CD4-positive, alpha-beta memory T cell (primary cell): ENCODE measurements around the gene ELANE. TPM values are rescaled to one million over a fixed set of nuclear protein-coding genes. Genes with fewer than 3 reads are reported as not detected.

Experiments used
- CTCF ChIA-PET: fragments of 350-600 bp; sonication (Branson Sonifier 250); formaldehyde crosslinking; loops from one replicate; lab custom pipeline; 2021; ENCODE audit warnings: inconsistent platforms; ENCODE audit not compliant: partially characterized antibody; lab: Charles Lee
- POLR2A ChIA-PET: fragments of 350-600 bp; sonication (Branson Sonifier 250); formaldehyde crosslinking; loops from one replicate; lab custom pipeline; 2021; ENCODE audit not compliant: partially characterized antibody; lab: Charles Lee
- DNase-seq, 5 donors: peaks; one replicate each; pipeline versions ENCODE4 v3.0.0 to v3.0.0-alpha.2; 2020 to 2022; ENCODE audit warnings: mixed read lengths in 1 of 5
- H3K27ac ChIP-seq: one replicate; pipeline ENCODE4 v1.7.0; 2013; ENCODE audit warnings: low read depth, low read length
- H3K27me3 ChIP-seq: 2 replicates; pipeline ENCODE4 v1.7.0; 2013; ENCODE audit warnings: mild to moderate bottlenecking, low read length, moderate library complexity; ENCODE audit not compliant: insufficient read depth
- H3K36me3 ChIP-seq: 2 replicates; pipeline ENCODE4 v1.7.0; 2013; ENCODE audit warnings: mild to moderate bottlenecking, low read length, moderate library complexity; ENCODE audit not compliant: insufficient read depth
- H3K4me1 ChIP-seq: 2 replicates; pipeline ENCODE4 v1.7.0; 2013; ENCODE audit warnings: mild to moderate bottlenecking, low read length, moderate library complexity; ENCODE audit not compliant: insufficient read depth
- H3K4me3 ChIP-seq, 2 donors: one replicate each; pipeline ENCODE4 v1.7.0; 2013; ENCODE audit warnings: low read length in 2 of 2, mild to moderate bottlenecking in 1 of 2
- H3K9me3 ChIP-seq, 2 donors: one replicate each; pipeline ENCODE4 v1.7.0; 2013; ENCODE audit warnings: low read length in 2 of 2, control low read depth in 1 of 2; ENCODE audit not compliant: control insufficient read depth in 1 of 2
- H3K27ac Mint-ChIP-seq, 7 donors: one replicate each; pipeline ENCODE4 v1.8.0; 2020 to 2021; ENCODE audit warnings: mixed read lengths in 7 of 7, mild to moderate bottlenecking in 6 of 7, inconsistent platforms in 3 of 7, moderate library complexity in 3 of 7
- H3K27me3 Mint-ChIP-seq, 2 donors: one replicate each; pipeline ENCODE4 v1.8.0; 2020 to 2021; ENCODE audit warnings: mixed read lengths in 2 of 2
- H3K36me3 Mint-ChIP-seq, 2 donors: one replicate each; pipeline ENCODE4 v1.8.0; 2020 to 2021; ENCODE audit warnings: mixed read lengths in 2 of 2, inconsistent platforms in 1 of 2, mild to moderate bottlenecking in 1 of 2
- H3K4me1 Mint-ChIP-seq, 4 donors: one replicate each; pipeline ENCODE4 v1.8.0; 2020 to 2021; ENCODE audit warnings: mixed read lengths in 4 of 4, mild to moderate bottlenecking in 1 of 4
- H3K4me3 Mint-ChIP-seq, 8 donors: one replicate each; pipeline ENCODE4 v1.8.0; 2020 to 2021; ENCODE audit warnings: mixed read lengths in 8 of 8, mild to moderate bottlenecking in 7 of 8, moderate library complexity in 6 of 8, inconsistent platforms in 3 of 8
- H3K9me3 Mint-ChIP-seq, 8 donors: one replicate each; pipeline ENCODE4 v1.8.0; 2020 to 2021; ENCODE audit warnings: mixed read lengths in 8 of 8, mild to moderate bottlenecking in 5 of 8, inconsistent platforms in 3 of 8, moderate library complexity in 1 of 8
- intact Hi-C: fragments of 100-400 bp; cut with micrococcal nuclease; formaldehyde crosslinking; loops from one replicate; pipeline ENCODE4 v1.15.1; 2023
- polyA plus RNA-seq, 2 donors: library from polyadenylated mRNA; unstranded; fragments of 300-500 nt; fragmentation: Illumina TruSeq; gene quantifications; one replicate each; pipeline ENCODE4 v1.2.3, GENCODE V29; 2021
- total RNA-seq, 2 experiments: library from RNA; stranded (reverse); gene quantifications; one replicate each; pipeline ENCODE4 v1.2.3, GENCODE V29; 2021

ELANE gene
- total and polyA plus RNA-seq, 4 experiments from 2014 or later = not detected

DNA sequence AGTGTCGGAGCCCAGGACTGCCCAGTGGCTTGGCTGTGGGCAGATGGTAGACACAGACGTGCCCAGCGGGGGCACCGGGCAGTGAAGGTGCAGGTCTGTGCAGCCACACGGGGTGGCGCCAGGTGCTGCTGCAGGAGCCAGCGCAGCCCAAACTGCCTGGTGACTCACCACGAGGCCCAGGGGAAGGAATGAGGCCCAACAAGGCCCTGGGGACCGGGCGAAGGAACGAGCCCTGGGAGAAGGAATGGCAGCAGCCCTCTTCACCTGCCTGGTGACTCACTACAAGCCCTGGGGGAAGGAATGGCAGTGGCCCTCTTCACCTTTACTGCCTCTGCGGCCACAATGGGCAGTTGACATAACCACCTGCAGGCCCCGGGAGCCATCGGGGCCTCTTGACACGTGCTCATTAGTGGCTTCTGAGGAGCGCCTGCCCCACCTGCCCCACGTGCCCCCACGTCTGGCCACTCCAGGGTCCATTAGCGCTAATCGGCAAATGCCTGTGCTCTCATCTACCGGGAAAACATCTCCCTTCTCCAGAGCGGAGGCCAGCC is 31.6 kb downstream of the ELANE start:
- H3K27me3 Mint-ChIP-seq = no peaks in the 10 kb centered on the region
- H3K36me3 Mint-ChIP-seq = peaks cover 6 to 19% of the 10 kb centered on the region in 2 donors
- H3K27ac Mint-ChIP-seq = no peak overlapping the region
- Histone ChIP-seq H3K36me3 (peaks cover 38% of the 10 kb centered on the region), H3K4me3 (no peak overlapping the region), H3K9me3 (no peaks in the 10 kb centered on the region), H3K27me3 (no peaks in the 10 kb centered on the region), H3K4me1 (peaks cover 15% of the 10 kb centered on the region), H3K27ac (no peak overlapping the region)
- H3K9me3 Mint-ChIP-seq = no peaks in the 10 kb centered on the region
- H3K4me1 Mint-ChIP-seq = peaks cover 0 to 15% (median 0%) of the 10 kb centered on the region in 4 donors
- ChIA-PET POLR2A (interaction anchor here (1.2 to 1.6 kb wide), 2 partner anchors 11 to 25 kb away, joined by 4 to 6 read pairs; no protein-coding TSS in a partner anchor), CTCF (interaction anchor here (1.0 kb wide), 1 partner anchor 20 kb away, joined by 4 read pairs; no protein-coding TSS in a partner anchor)
- no peak overlapping the region for H3K4me3 Mint-ChIP-seq
- intact Hi-C loops = no loop called here
- no peak for DNase-seq

DNA sequence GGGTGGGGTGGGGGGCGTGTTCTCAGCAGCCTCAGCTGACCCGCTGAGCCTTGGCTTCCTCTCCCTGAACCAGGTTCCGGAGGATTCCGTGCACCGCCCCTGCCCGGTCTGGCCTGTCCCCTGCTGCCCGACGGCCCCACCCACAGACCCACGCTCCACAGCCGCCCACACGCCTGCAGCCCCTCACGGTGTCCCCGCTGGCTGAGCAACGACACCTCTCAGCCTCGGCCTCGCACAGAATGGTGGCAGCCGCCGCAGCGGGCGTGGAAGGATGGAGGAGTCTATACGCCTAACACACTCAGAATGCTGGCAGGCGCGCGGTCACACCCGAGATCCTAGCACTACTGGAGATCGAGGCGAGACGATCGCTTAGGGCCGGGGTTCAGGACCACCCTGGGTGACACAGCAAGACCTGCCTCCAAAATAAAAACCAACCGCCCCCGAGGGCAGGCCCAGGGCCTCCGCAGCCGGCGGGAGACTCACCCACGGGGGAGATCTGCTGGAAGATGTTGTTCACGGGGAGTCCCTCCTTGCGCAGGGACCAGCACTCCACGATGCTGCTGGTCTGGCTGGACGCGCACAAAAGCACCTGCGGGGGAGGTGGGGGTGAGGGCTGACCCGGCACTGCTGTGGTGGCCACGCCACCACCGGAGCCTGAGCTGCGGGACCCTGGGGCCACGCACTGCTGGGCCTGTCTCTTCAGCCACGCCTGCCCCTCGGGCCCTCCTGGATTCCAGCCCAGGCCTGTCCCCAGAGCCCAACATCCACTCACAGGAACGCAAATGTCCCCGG is 32.5 kb downstream of the ELANE start:
- Mint-ChIP-seq H3K9me3 (no peaks in the 10 kb centered on the region), H3K27ac (no peak overlapping the region), H3K27me3 (no peaks in the 10 kb centered on the region), H3K4me3 (no peak overlapping the region), H3K36me3 (peaks cover 0 to 23% of the 10 kb centered on the region in 2 donors), H3K4me1 (peaks cover 0 to 18% (median 0%) of the 10 kb centered on the region in 4 donors)
- Histone ChIP-seq H3K27ac (no peak overlapping the region), H3K9me3 (no peaks in the 10 kb centered on the region), H3K27me3 (no peaks in the 10 kb centered on the region), H3K4me3 (no peak overlapping the region), H3K36me3 (peaks cover 42% of the 10 kb centered on the region), H3K4me1 (peaks cover 20% of the 10 kb centered on the region)
- DNase-seq = no peak
- ChIA-PET CTCF (no interaction called here), POLR2A (no interaction called here)
- intact Hi-C loops = no loop called here

DNA sequence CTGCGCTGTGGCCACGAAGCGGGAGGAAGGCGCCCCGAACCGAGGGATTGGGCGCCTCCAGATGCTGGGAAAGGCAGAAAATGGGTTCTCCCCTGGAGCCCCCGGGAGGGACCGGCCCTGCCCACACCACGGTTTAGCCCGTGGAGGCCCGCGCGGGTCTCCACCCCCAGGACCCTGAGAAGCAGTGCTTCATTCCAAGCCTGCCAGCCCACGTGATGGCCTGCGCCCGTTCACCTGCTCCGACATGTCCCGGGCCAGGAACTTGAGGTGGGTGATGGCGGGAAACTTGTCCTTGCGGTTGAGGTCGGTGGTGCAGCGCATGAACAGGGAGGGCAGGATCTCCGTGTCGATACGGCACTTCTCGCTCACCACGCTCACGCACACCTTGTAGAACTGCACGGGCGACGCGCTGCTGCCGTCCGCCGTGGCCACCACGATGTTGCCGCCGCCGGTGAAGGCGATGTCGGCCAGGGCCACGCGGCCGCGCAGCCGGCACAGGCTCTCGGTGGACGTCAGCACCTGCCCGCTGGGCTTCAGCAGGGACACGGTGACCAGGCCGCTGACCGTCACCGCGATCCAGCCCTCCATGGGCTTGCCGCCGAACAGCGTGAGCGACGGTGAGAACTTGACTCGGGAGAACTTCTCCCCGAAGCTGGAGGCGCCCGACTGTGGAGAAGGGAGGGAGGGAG is 33.6 kb downstream of the ELANE start:
- H3K9me3 Mint-ChIP-seq = no peaks in the 10 kb centered on the region
- Histone ChIP-seq H3K9me3 (no peaks in the 10 kb centered on the region), H3K4me1 (peaks cover 20% of the 10 kb centered on the region), H3K36me3 (peaks cover 42% of the 10 kb centered on the region), H3K27me3 (no peaks in the 10 kb centered on the region), H3K4me3 (no peak overlapping the region), H3K27ac (no peak overlapping the region)
- POLR2A ChIA-PET = no interaction called here
- intact Hi-C loops = no loop called here
- peaks cover 0 to 22% (median 0%) of the 10 kb centered on the region in 4 donors for H3K4me1 Mint-ChIP-seq
- no peak for DNase-seq
- peak overlapping the region in 1 of 7 donors; percentile 55 for H3K27ac Mint-ChIP-seq
- no peak overlapping the region for H3K4me3 Mint-ChIP-seq
- H3K36me3 Mint-ChIP-seq = peaks cover 0 to 25% of the 10 kb centered on the region in 2 donors
- no peaks in the 10 kb centered on the region for H3K27me3 Mint-ChIP-seq
- CTCF ChIA-PET = no interaction called here

DNA sequence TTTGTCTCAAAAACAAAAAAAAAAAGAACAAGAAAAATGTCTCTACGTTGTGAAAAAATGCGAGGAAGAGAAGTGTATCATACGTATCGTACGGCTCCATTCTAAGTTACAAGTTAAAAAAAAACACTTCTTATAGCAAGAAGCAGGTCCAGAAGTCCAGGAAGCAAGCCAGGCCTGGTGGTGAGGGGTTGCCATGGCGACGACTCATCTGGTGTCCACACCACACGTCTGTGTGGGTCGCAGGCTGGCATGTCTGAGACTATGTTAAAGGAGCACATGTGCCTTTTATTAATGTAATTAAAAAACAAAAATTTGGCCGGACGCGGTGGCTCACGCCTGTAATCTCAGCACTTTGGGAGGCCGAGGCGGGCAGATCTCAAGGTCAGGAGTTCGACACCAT is 35.0 kb downstream of the ELANE start:
- intact Hi-C loops = no loop called here
- no peak overlapping the region for H3K27ac ChIP-seq
- no peak for DNase-seq
- POLR2A ChIA-PET = no interaction called here
- H3K36me3 Mint-ChIP-seq = peaks cover 0 to 24% of the 10 kb centered on the region in 2 donors
- H3K4me3 Mint-ChIP-seq = no peak overlapping the region
- CTCF ChIA-PET = no interaction called here
- H3K36me3 ChIP-seq = peaks cover 29% of the 10 kb centered on the region
- H3K9me3 Mint-ChIP-seq = no peaks in the 10 kb centered on the region
- H3K27ac Mint-ChIP-seq = no peak overlapping the region
- no peaks in the 10 kb centered on the region for H3K27me3 Mint-ChIP-seq
- H3K9me3 ChIP-seq = no peaks in the 10 kb centered on the region
- peaks cover 0 to 29% (median 3%) of the 10 kb centered on the region in 4 donors for H3K4me1 Mint-ChIP-seq
- H3K4me3 ChIP-seq = no peak overlapping the region
- no peaks in the 10 kb centered on the region for H3K27me3 ChIP-seq
- H3K4me1 ChIP-seq = peaks cover 22% of the 10 kb centered on the region

DNA sequence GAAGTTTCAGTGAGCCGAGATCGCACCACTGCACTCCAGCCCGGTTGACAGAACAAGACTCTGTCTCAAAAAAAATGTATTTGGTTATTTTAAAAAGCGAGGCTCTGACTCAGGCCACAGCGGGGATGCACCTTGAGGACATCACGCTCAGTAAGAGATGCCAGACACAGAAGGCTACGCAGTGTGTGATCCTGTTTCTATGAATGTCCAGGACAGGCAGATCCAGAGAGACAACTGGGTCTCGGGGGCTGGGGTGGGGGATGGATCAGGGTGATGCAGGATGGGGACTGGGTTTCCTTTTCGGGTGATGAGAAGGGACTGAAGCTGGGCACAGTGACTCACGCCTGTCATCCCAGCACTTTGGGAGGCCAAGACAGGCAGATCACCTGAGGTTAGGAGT is 35.5 kb downstream of the ELANE start:
- CTCF ChIA-PET = interaction anchor here (1.3 kb wide), 1 partner anchor 24 kb away, joined by 4 read pairs; no protein-coding TSS in a partner anchor
- H3K36me3 Mint-ChIP-seq = peaks cover 0 to 26% of the 10 kb centered on the region in 2 donors
- Histone ChIP-seq H3K4me1 (peaks cover 26% of the 10 kb centered on the region), H3K36me3 (peaks cover 27% of the 10 kb centered on the region), H3K27me3 (no peaks in the 10 kb centered on the region), H3K27ac (no peak overlapping the region), H3K4me3 (no peak overlapping the region), H3K9me3 (no peaks in the 10 kb centered on the region)
- intact Hi-C loops = no loop called here
- H3K4me3 Mint-ChIP-seq = peak overlapping the region in 1 of 8 donors; percentile 29
- no peaks in the 10 kb centered on the region for H3K27me3 Mint-ChIP-seq
- DNase-seq = no peak
- POLR2A ChIA-PET = no interaction called here
- H3K4me1 Mint-ChIP-seq = peaks cover 0 to 29% (median 3%) of the 10 kb centered on the region in 4 donors
- H3K9me3 Mint-ChIP-seq = no peaks in the 10 kb centered on the region
- peak overlapping the region in 2 of 7 donors; percentile 50 to 95 for H3K27ac Mint-ChIP-seq

DNA sequence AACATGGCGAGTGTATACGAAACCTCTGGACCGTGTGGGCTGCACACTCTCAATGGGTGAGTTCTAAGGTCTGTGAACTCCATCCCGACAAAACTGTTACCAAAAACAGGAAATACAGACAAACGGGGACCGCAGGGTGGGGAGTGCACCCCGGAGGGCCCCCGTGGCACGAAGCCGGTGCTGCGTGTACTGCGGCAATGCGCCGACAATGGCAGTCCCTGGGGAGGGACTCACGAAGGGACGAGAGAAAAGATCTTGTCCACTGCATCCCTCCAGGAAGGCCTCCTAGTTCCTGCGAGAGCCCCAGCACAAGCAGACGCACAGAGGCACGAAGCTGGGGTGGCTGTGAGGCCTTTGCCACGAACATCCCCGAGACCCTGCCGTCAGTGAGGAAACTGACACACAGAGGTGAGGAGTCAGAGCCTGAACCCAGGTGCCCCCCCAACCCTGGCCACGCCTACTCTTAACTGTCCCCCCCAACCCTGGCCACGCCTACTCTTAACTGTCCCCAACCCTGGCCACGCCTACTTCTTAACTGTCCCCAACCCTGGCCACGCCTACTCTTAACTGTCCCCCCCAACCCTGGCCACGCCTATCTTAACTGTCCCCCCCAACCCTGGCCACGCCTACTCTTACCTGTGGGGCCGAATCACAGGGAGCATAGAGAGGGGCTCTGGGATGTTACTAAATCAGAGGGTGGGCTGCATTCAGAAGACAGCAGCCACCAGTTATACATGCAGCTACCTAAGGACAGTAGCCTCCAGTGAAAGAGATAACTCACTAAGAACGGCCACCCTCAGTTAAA is 36.7 kb downstream of the ELANE start:
- ChIA-PET CTCF (interaction anchor here (0.5 to 1.3 kb wide), 3 partner anchors 25 to 96 kb away, joined by 3 to 4 read pairs (median 3); no protein-coding TSS in a partner anchor), POLR2A (interaction anchor here (0.6 to 1.3 kb wide), 2 partner anchors 15 to 31 kb away, joined by 3 to 4 read pairs; no protein-coding TSS in a partner anchor)
- intact Hi-C loops = no loop called here
- H3K4me1 Mint-ChIP-seq = peaks cover 5 to 38% (median 10%) of the 10 kb centered on the region in 4 donors
- peak in 2 of 5 donors; percentile 68 to 73 for DNase-seq
- peaks cover 0 to 6% (median 0%) of the 10 kb centered on the region in 8 donors for H3K9me3 Mint-ChIP-seq
- H3K9me3 ChIP-seq = no peaks in the 10 kb centered on the region
- no peaks in the 10 kb centered on the region for H3K27me3 ChIP-seq
- H3K36me3 Mint-ChIP-seq = peaks cover 0 to 28% of the 10 kb centered on the region in 2 donors
- H3K27ac ChIP-seq = peak overlapping the region; percentile 25
- H3K4me3 ChIP-seq = no peak overlapping the region
- H3K36me3 ChIP-seq = peaks cover 22% of the 10 kb centered on the region
- peak overlapping the region in 6 of 8 donors; percentile 59 to 80 (median 72) for H3K4me3 Mint-ChIP-seq
- peaks cover 0 to 3% of the 10 kb centered on the region in 2 donors for H3K27me3 Mint-ChIP-seq
- peaks cover 33% of the 10 kb centered on the region for H3K4me1 ChIP-seq
- peak overlapping the region in 4 of 7 donors; percentile 68 to 95 (median 80) for H3K27ac Mint-ChIP-seq
